GM19397 (cell line): ENCODE measurements around the gene CARD19.
"Not testable (repeated sequence)": the region's sequence is repeated elsewhere in the genome, so short reads cannot be mapped to it uniquely, and the experiment has no call there.

Source experiments
- ATAC-seq: cut with Tn5 transposase; IDR thresholded peaks from one replicate; pipeline ENCODE4 v1.9.1; 2021; ENCODE audit warnings: mild to moderate bottlenecking, moderate library complexity; ENCODE audit not compliant: unreplicated experiment

CARD19 gene

DNA sequence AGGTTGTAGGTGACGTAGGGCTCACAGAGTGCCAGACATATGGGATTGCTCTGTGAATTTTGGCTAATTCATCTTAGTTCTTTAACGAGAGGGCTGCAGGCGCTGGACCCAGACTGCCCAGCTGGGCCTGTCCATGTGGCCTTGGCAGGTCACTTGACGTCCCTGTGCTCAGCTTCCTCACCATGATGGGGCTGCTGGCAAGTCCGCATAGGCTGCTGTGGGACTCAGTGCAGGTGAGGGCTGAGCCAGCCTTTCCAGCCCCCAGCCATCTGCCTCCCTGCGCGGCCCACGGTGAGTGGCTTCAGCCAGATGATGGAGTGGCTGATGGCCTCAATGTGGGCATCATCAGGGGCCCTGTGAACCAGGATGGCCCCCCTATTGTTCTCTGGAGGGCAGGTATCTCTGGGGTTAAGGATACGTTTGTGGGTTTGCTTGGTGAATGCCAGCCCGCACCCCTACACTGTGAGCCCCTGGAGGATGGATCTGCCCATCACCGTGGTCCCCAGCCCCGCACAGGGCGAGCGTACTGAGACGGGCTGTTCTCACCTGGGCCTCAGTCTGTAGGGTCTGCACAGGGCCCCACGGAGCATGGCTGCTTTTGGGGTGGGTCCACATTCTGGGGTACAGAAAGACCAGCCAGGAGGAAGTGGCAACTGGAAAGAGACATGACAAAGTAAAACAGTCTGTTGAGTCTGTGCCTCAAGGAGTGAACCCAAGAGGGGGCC is 3.7 kb downstream of the CARD19 start:
- no peak for ATAC-seq

DNA sequence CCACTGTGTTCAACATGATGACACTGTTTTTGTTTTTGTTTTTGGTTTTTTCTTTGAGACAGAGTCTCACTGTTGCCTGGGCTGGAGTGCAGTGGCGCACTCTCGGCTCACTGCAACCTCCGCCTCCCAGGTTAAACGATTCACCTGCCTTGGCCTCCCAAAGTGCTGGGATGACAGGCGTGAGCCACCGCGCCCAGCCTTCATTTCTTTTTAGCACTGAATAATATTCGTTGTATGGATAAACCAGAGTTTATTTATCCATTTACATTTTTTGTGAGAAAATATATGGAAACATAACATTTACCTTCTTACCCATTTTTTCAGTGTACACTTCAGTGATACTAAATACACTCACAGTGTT is 4.2 kb downstream of the CARD19 start:
- ATAC-seq = no peak

DNA sequence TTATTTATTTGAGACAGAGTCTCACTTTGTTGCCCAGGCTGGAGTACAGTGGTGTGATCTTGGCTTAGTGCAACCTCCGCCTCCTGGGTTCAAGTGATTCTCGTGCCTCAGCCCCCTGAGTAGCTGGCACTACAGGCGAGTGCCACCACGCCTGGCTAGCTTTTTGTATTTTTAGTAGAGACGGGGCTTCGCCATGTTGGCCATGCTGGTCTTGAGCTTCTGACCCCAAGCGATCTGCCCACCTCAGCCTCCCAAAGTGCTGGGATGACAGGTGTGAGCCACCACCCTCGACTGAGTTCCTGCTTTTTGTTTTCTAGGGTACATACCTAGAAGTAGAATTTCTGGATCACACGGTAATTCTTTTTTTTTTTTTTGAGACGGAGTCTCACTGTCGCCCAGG is 5.1 kb downstream of the CARD19 start:
- ATAC-seq = not testable (repeated sequence)

DNA sequence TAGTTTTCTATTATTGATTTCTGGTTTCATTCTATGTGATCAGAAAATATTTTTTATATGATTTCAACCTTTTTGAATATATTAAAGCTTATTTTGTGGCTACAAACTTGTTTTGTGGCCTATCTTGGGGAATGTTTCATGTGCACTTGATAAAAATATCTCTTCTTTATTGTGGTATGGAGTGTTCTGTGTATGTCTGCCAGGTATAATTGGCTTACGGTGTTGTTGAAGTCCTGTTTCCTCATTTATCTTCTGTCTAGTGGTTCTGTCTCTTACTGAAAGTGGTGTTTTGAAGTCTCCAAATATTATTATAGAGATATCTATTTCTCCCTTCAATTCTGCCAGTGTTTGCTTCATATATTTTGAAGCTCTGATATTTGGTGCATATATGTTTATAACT is 9.6 kb downstream of the CARD19 start:
- no peak for ATAC-seq

DNA sequence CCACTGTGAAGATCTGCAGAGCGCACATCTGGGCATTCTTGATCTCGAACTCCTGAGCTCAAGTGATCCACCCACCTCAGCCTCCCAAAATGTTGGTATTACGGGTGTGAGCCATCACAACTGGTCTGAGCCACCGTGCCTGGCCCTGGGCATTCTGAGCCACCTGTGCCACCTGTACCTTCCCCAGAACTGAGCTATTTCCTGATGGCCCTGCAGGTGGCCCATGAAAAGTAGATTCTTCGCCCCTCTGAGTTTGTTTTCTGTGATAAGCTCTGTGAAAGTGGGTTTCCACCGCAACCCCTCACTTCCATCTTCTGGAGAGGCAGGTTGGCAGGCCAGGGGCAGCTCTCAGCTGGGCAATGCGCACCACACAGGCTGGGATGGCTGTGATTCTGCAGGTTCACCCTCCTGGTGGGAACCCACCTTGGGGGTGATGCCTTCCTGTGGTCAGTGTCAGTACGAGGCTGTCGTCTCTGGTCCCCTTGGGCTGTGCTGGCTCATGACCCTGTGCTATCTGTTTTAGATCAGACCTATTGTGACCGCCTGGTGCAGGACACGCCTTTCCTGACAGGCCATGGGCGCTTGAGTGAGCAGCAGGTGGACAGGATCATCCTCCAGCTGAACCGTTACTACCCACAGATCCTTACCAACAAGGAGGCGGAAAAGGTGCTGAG is 11.3 kb downstream of the CARD19 start:
- no peak for ATAC-seq

DNA sequence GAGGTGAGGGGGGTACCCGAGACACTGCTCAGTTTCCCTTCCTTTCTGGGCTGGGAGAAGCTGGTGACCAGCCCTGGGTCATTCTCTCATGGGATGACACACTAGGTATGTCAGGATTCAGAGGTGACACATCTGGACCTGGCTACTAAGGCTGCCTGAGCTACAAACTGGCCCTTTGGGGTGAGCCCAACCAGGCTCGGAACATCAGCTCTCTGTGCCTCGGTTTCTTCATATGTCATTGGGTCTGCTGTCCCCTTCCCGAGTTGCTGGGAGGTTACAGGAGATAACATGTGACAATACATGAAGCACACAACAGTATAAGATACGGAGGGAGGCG is 11.8 kb downstream of the CARD19 start:
- ATAC-seq = no peak

DNA sequence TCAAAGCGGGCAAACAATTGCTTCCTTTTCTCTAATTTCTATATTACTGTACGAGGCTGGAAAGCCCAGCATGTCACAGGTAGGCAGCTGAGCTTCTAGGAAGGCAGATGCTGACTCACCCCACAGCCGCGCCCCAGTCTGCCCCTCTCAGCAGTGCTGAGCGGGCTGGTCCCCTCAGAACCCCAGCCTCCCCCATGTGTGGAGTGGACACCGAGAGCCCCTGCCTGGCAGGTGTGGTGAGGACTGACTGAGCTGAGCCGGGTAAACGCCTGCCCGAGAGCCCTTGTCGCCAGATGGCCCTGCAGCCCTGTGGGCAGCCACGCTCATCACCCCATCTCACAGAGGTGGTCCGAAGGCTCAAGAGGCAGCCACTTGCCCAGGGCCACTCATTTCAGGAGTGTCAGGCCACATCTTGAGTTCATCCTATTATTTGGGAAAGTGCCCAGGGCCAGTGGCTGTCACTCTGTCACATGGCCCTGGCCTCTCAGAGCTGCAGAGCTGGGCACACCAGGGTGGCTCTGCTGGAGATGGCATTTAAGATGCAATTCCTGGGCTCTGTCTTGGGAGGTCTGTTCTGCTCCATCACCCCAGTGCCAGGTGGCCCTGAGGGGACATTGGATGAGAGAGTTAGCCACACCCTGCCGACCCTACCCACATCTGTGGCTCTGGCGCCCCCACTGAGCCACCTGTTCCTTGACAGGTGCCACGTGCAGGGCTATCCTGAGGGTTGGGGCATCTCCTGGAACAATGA is 12.4 kb downstream of the CARD19 start:
- no peak for ATAC-seq

DNA sequence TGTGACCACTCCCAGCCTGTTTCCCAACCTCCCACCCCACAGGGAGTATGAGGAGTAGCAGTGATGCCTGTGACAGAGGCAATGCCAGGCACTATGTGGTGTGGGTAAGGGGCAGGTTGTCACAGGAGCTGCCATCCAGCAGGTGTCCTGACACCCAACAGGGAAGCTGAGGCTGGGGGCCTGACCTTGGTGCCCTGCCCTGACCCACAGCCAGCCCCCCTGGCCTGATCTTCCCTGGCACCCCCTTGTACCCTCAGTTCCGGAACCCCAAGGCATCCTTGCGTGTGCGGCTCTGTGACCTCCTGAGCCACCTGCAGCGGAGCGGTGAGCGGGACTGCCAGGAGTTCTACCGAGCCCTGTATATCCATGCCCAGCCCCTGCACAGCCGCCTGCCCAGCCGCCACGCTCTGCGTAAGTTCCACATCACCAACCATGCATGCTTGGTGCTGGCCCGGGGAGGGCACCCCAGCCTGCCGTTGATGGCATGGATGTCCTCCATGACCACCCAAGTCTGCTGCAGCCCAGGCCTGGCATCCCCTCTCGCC is 14.4 kb downstream of the CARD19 start:
- no peak for ATAC-seq

DNA sequence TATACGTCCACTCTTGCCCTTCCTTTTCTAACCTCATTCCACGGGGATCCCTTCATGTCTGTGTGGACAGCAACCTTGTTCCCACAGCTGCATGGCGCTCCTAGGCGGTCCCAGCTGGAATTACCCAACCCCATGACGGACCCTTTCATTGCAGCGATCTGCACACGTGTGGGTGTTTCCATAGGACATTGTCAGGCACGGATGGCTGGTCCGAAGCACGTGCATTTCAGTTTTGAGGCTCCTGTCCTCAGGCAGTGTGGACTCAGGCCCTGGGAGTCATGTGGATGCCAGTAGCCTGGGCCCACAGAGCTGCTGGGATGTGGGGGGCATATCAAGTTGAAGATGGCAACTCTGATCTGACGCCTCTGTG is 15.0 kb downstream of the CARD19 start:
- ATAC-seq = no peak

DNA sequence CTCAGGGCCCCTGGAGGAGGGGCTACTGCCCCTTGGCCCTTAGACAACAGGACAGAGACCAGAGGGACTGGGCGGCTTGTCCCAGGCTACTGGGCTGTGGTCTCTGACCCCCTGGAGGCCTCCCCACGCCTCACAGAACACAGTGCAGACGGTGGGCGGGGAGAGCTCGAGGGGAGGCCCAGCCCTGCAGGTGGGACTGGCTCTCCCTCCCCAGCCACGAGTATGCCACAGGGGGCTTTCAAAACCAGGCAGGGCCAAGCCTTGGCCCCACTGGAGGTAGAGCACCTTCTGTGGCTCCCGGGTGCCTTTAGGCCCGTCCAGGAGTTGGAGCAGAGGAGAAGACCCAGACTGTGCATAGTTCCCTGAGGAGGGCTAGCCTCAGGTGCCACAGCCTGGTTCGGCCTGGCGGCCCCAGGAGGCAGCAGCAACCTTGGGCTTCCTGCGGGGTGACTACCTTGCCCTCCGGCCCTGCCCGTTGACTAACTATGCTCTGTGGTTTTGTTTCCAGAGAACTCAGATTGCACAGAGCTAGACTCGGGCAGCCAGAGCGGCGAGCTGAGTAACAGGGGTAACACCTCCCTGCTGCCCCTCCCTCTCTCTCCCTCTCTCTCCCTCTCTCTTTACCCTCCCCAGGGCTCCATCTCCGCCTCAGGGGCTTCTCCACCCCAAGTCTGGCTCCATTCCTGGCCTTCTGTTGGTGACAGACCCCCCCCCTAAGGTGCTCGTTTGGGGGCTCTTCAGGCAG is 15.5 kb downstream of the CARD19 start:
- ATAC-seq = no peak

DNA sequence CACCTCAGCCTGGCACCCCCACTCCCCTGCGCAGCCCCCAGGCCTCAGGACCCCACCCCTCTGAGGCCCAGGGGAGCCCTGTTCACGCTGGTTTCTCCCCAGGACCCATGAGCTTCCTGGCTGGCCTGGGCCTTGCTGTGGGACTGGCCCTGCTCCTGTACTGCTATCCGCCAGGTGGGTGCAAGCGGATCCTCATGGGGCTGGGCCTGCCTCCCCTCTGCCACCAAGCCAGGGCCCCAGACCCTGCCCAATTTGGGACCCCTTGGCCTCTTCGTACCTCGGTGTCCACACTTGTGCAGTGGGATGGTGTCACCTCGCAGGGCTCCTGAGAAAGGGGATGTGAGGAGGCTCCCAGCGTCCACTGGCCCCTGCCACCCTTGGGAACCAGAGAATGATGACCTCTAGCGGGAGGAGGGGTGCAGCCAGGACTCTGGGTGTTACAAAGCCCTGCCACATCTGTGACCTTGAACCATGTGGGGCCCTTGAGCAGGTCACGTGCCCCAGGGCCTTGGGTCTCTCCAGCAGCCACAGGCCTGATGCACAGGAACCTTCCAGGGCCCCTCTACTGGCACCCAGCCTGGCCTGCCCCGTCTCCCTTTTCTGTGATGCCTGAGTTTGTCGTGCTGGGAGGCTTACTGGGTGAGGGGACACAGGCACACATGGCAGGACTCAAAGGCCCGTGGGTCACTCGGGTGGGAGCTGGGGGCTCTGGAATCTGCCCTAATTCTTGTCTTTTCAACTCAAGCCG is 16.3 kb downstream of the CARD19 start:
- no peak for ATAC-seq

DNA sequence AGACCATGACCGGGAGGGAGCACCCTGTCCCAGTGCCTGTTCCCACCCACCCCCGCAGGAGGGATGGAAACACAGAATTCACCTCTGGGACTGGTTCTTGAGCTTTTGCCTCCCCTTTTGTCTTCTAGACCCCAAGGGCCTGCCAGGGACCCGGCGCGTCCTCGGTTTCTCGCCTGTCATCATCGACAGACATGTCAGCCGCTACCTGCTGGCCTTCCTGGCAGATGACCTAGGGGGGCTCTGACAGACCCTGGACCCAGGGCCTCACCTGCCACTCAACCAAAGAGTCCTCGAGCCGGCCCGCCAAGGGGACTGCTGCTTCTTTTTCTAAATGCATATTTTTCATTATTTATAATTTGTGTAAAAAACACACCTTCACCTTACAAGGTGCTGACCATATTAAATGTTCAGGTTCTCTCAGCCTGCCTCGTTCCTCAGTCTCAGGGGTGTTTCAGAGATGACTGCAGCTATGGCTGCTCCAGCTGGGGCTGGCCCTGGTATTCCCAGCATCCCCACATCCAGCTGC is 16.9 kb downstream of the CARD19 start:
- ATAC-seq = no peak

DNA sequence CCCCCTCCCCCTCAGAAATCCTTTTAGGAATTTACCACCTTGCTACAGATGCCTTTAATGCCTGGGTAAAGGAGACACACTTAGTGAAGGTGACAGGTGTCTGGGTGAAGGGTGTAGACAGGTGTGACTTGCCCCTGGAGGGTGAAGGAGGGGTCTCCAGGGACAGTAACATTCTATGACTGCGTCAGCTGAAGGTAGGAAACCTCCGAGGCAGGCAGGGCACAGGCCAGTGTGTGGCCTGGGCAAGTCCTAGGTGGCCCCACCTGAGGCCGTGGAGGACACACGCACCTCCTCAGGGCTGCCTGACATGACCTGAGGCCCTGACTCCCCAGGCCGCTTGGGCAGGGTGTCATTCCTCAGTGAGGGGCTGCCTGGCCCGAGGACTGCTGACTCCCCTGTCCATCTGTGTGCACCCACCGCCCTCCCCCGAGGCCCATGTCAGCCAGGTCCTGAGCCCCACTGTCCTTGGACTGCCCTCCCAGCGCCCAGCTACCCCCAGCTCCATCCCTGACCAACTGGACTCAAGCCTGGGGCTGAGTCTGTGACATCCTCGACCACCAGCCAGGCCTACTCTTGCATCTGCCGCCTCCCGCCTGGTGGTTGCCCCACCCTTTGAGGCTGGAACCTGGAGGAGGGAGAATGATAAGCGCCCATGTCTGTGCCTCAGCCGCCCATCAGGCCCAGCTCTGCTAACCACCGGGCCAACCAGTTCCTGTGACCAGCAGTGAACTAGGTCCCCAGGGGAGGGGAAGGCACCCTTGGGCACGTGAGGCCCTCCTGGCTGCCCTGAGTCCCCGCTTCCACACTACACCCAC is 18.4 kb downstream of the CARD19 start:
- ATAC-seq = no peak

DNA sequence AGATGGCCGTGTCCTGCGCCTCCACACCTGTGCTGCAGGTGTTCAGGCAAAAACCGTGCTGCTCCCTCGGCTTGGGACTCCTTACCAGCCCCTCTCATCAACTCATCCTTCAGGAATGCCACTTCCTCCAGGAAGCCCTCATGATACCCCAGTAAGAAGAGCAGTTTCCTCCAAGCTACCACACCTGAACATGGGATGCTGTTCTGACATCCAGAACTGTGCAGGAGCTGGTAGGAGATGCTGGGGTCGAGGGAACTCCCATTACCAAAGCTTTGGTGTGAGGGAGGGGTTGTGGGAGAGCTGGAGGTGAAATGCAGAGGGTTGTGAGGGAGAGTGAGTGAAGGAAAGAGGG is 18.9 kb downstream of the CARD19 start:
- no peak for ATAC-seq

DNA sequence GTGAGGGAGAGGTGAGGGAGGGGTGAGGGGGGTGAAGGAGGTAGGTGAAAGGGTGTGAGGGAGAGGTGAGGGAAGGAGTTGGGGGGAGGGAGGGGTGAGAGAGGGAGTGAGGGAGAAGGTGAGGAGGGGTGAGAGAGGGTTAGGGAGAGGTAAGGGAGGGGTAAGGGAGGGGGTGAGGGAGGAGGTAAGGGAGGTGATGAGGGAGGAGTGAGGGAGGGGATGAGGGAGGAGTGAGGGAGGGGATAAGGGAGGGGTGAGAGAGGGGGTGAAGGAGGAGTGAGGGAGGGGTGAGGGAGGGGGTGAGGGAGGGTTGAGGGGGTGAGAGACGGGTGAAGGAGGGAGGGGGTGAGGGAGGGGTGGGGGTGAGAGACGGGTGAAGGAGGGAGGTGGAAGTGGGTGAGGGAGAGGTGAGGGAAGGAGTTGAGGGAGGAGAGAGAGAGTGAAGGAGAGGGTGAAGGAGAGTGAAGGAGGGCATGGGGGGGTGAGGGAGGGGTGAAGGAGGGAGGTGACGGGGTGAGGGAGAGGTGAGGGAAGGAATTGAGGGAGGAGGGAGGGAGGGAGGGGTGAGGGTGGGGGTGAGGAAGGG is 19.6 kb downstream of the CARD19 start:
- ATAC-seq = no peak

DNA sequence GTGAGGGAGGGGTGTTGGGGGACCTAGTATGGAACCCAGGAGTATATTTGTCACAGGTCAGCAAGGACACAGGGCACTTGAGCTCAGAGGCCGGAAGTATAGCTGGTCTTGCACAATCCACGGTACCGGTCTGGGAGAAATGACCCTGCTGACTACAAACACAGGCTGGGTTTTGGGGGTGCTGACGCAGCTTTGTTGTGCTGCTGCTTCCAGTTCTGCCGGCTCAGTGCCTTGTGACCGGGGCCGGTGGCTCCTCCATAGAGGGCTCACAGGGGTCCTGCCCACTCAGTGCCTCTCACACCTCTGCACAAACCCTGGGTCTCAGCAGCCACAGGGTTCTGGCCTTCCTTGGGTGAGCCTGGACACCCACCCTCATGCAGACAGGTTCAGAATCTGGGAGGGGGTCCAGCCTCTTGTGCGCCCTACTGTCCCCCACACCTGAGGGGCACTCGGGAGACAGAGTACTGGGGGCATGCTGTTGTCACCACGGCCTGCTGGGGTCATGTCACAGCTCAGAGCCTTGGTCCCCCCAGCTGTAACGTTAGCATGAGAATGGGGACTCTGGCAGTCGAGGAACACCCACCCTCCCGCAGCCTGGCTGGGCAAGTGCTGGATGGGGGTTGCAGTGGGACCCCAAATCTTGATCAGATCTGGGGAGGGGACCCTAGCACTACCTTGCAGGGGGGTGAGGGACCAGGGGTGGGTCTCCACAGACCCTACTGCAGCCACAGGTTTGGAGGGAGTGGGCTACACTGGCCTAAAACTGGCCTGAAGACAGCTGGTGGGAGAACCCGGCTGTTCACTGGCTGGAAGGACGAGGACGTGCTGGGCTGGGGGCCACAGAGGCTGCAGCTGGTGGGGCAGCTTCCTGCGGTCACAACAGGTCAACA is 20.3 kb downstream of the CARD19 start:
- no peak for ATAC-seq

DNA sequence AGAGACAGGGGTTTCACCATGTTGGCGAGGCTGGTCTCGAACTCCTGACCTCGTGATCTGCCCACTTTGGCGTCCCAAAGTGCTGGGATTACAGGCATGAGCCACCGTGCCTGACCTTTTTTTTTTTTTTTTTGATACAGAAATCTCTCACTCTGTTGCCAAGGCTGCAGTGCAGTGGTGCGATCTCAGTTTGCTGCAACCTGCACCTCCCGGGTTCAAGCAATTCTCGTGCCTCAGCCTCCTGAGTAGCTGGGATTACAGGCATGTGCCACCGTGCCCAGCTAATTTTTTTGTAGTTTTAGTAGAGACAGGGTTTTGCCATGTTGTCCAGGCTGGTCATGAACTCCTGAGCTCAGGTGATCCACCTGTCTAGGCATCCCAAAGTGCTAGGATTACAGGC is 21.5 kb downstream of the CARD19 start:
- not testable (repeated sequence) for ATAC-seq
